Mucosa of descending colon (tissue), 3 donors: ENCODE data around the gene COL12A1. TPM values are rescaled to one million over a fixed set of nuclear protein-coding genes. Genes with fewer than 3 reads are reported as not detected.

Source experiments
- ATAC-seq: fragments of 200-7000 bp; cut with Tn5 transposase; one replicate; pipeline ENCODE4 v1.9.1; 2020; ENCODE audit warnings: mild to moderate bottlenecking, moderate library complexity
- DNase-seq, 3 donors: peaks; one replicate each; pipeline ENCODE4 v3.0.0-alpha.2; 2020
- H3K36me3 ChIP-seq: fragments of 200-600 bp; one replicate; pipeline ENCODE4 v1.8.0; 2021; ENCODE audit warnings: low read depth, mild to moderate bottlenecking
- H3K4me1 ChIP-seq: fragments of 200-600 bp; one replicate; pipeline ENCODE4 v1.8.0; 2021; ENCODE audit warnings: low read depth, mild to moderate bottlenecking
- H3K4me3 ChIP-seq: fragments of 200-600 bp; one replicate; pipeline ENCODE4 v1.8.0; 2021; ENCODE audit warnings: mild to moderate bottlenecking
- H3K9me3 ChIP-seq: fragments of 200-600 bp; one replicate; pipeline ENCODE4 v1.8.0; 2021; ENCODE audit warnings: mild to moderate bottlenecking
- CTCF ChIP-seq: fragments of 200-600 bp; IDR thresholded peaks from one replicate; pipeline ENCODE4 v1.8.0; 2022; ENCODE audit warnings: antibody characterized with exemption, mild to moderate bottlenecking
- intact Hi-C, 2 donors: fragments of 100-400 bp; cut with DNase I in 1 of 2; cut with micrococcal nuclease in 1 of 2; formaldehyde crosslinking; loops; one replicate each; pipeline versions ENCODE4 v1.11.0 to v1.11.1; 2022; cut with DNase I, micrococcal nuclease
- total RNA-seq, 3 donors: library from RNA; stranded (reverse); fragmentation: NEBNext Ultra II Directional in 2 of 3; extraction: Animal tissue kit (Norgen Biotek cat#: 25700) in 2 of 3; gene quantifications; one replicate each; pipeline versions ENCODE4 v1.2.1 to v1.2.4, GENCODE V29; 2021 to 2023
- donor health status: DM: no; HTN: no; CAD: no; lungs with moderate emphysema.
- donor health status: DM: no; HTN: no; CAD: no.
- donor health status: DM: no; HTN: yes; CAD: no.

Gene COL12A1
- total RNA-seq, 3 donors from 2014 or later, result 6.1 to 80.9 (median 15.7) TPM

GRCh38 chr6:75154973-75155372 lies 50.9 kb downstream of the COL12A1 start:
- H3K4me3 ChIP-seq, result no peak overlapping the region
- DNase-seq (no peak), ATAC-seq (no peak)
- H3K9me3 ChIP-seq, result no peaks in the 10 kb centered on the region
- no peaks in the 10 kb centered on the region for H3K36me3 ChIP-seq
- TF ChIP-seq CTCF, result no peak
- no peaks in the 10 kb centered on the region for H3K4me1 ChIP-seq
- intact Hi-C loops, result no loop called here

- no peaks in the 10 kb centered on the region for H3K36me3 ChIP-seq
- no peak overlapping the region for H3K4me3 ChIP-seq
- DNase-seq, result no peak
- no peak for ATAC-seq
- no peak for TF ChIP-seq CTCF
- intact Hi-C loops, result no loop called here
- no peaks in the 10 kb centered on the region for H3K4me1 ChIP-seq
- no peaks in the 10 kb centered on the region for H3K9me3 ChIP-seq
Observed at GRCh38 chr6:75150685-75151412, 55.0 kb downstream of the COL12A1 start.

GRCh38 chr6:75149696-75150095 lies 56.2 kb downstream of the COL12A1 start:
- Histone ChIP-seq H3K4me1 (no peaks in the 10 kb centered on the region), H3K9me3 (no peaks in the 10 kb centered on the region), H3K4me3 (no peak overlapping the region), H3K36me3 (no peaks in the 10 kb centered on the region)
- DNase-seq, result no peak
- no peak for TF ChIP-seq CTCF
- intact Hi-C loops, result no loop called here
- no peak for ATAC-seq

GRCh38 chr6:75149240-75149639 lies 56.6 kb downstream of the COL12A1 start:
- ATAC-seq, result no peak
- no peaks in the 10 kb centered on the region for H3K4me1 ChIP-seq
- no peak for TF ChIP-seq CTCF

GRCh38 chr6:75147512-75147911 lies 58.3 kb downstream of the COL12A1 start:
- H3K9me3 ChIP-seq, result no peaks in the 10 kb centered on the region
- DNase-seq, result no peak
- H3K4me1 ChIP-seq, result no peaks in the 10 kb centered on the region
- no peak for ATAC-seq
- no peak overlapping the region for H3K4me3 ChIP-seq
- no peaks in the 10 kb centered on the region for H3K36me3 ChIP-seq
- TF ChIP-seq CTCF, result no peak
- intact Hi-C loops, result no loop called here

More at GRCh38 chr6:75149240-75149639, 56.6 kb downstream of the COL12A1 start:
- Histone ChIP-seq H3K4me3 (no peak overlapping the region), H3K9me3 (no peaks in the 10 kb centered on the region), H3K36me3 (no peaks in the 10 kb centered on the region)
- intact Hi-C loops, result no loop called here
- DNase-seq, result no peak
